Activated CD4-positive, alpha-beta memory T cell treated with anti-CD3 and anti-CD28 coated beads for 36 hours (primary cell): ENCODE data around the gene MS4A18. TPM values are rescaled to one million over a fixed set of nuclear protein-coding genes. Genes with fewer than 3 reads are reported as not detected.
"Not testable (repeated sequence)": the region's sequence is repeated elsewhere in the genome, so short reads cannot be mapped to it uniquely, and the experiment has no call there.

Experiments
- CTCF ChIA-PET: fragments of 350-600 bp; sonication (Branson Sonifier 250); formaldehyde crosslinking; loops from one replicate; lab custom pipeline; 2021; ENCODE audit warnings: antibody characterized with exemption, inconsistent platforms; lab: Charles Lee
- POLR2A ChIA-PET: fragments of 350-600 bp; sonication (Branson Sonifier 250); formaldehyde crosslinking; loops from one replicate; lab custom pipeline; 2021; ENCODE audit warnings: antibody characterized with exemption; lab: Charles Lee
- DNase-seq: peaks from one replicate; pipeline ENCODE4 v3.0.0-alpha.2; 2020
- H3K27ac Mint-ChIP-seq: one replicate; pipeline ENCODE4 v1.8.0; 2021; ENCODE audit warnings: mixed read lengths
- H3K27me3 Mint-ChIP-seq: one replicate; pipeline ENCODE4 v1.8.0; 2021; ENCODE audit warnings: mixed read lengths
- H3K36me3 Mint-ChIP-seq: one replicate; pipeline ENCODE4 v1.8.0; 2021; ENCODE audit warnings: mixed read lengths
- H3K4me1 Mint-ChIP-seq: one replicate; pipeline ENCODE4 v1.8.0; 2021; ENCODE audit warnings: low read depth, mixed read lengths
- H3K4me3 Mint-ChIP-seq: one replicate; pipeline ENCODE4 v1.8.0; 2021; ENCODE audit warnings: mild to moderate bottlenecking, mixed read lengths
- H3K9me3 Mint-ChIP-seq: one replicate; pipeline ENCODE4 v1.8.0; 2021; ENCODE audit warnings: mixed read lengths
- intact Hi-C: fragments of 100-400 bp; cut with micrococcal nuclease; formaldehyde crosslinking; loops from one replicate; pipeline ENCODE4 v1.15.1; 2023
- total RNA-seq, 2 experiments: library from RNA; stranded (reverse); gene quantifications; one replicate each; pipeline ENCODE4 v1.2.3, GENCODE V29; 2021

Gene MS4A18
- total RNA-seq, 2 experiments from 2014 or later, result not detected

DNA sequence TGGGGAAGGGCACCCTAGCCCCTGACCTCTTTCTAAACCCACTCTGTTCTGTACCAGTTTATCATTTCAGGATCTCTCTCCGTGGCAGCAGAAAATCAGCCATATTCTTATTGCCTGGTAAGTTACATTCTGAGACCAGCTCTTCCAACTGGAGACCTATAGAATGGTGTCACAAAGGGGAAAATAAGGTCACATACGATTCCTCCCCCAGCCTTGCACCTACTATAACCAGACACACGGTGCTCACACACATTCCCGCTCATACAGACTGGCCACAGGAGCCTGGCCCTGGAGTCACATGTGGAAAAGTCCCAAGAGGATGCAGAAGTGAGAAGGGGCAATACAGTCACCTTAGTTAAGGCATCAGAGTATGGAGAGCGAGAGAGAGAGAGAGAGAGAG is 17.6 kb upstream of the MS4A18 start:
- Mint-ChIP-seq H3K4me1 (no peaks in the 10 kb centered on the region), H3K27me3 (peaks cover 18% of the 10 kb centered on the region), H3K4me3 (no peak overlapping the region), H3K27ac (no peak overlapping the region), H3K9me3 (no peaks in the 10 kb centered on the region), H3K36me3 (no peaks in the 10 kb centered on the region)
- DNase-seq, result no peak
- CTCF ChIA-PET, result no interaction called here
- intact Hi-C loops, result no loop called here
- POLR2A ChIA-PET, result no interaction called here

DNA sequence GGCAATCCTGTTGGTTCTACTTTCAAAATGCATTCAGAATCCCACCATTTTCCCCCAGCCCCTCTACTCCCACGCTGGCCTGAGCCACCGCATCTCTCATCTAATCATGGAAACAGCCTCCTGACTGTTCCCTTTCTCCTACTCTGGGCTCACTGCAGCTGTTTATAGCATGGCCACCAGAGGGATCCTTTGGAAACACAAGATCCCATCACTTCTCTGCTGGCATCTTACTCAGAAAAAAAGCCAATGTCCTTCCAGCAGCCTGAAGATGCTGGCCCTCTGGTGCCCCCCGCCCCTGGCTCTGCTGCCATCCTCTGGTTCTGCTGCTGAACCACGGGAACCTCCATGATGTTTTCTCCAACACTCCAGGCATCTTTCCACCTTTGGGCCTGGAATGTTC is 14.0 kb upstream of the MS4A18 start:
- no peaks in the 10 kb centered on the region for H3K36me3 Mint-ChIP-seq
- no peak for DNase-seq
- no peaks in the 10 kb centered on the region for H3K9me3 Mint-ChIP-seq
- CTCF ChIA-PET, result no interaction called here
- H3K27ac Mint-ChIP-seq, result no peak overlapping the region
- POLR2A ChIA-PET, result no interaction called here
- peaks cover 21% of the 10 kb centered on the region for H3K27me3 Mint-ChIP-seq
- no peak overlapping the region for H3K4me3 Mint-ChIP-seq
- no peaks in the 10 kb centered on the region for H3K4me1 Mint-ChIP-seq
- intact Hi-C loops, result no loop called here

DNA sequence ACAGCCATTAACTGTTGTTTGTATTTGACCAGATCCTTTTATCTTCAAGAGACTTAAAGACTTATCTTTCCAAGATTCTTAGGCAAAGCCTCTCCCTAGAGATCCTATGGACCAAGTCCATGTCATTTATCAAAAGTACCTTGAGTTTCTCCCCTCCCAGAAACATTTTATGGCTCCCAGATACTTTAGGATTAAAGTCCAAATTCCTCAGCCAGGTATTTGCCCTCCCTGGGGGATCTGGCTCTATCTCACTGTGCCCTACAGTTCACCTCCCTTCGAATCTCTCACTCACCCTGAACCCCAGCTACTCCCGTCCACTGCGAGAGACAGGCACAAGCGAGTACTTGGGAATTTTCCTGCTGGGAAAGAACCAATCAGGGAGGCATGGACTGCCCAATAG is 13.2 kb upstream of the MS4A18 start:
- Mint-ChIP-seq H3K27me3 (peaks cover 21% of the 10 kb centered on the region), H3K4me3 (no peak overlapping the region), H3K9me3 (no peaks in the 10 kb centered on the region), H3K36me3 (no peaks in the 10 kb centered on the region), H3K4me1 (no peaks in the 10 kb centered on the region), H3K27ac (no peak overlapping the region)
- no peak for DNase-seq
- POLR2A ChIA-PET, result no interaction called here
- CTCF ChIA-PET, result no interaction called here
- intact Hi-C loops, result no loop called here

DNA sequence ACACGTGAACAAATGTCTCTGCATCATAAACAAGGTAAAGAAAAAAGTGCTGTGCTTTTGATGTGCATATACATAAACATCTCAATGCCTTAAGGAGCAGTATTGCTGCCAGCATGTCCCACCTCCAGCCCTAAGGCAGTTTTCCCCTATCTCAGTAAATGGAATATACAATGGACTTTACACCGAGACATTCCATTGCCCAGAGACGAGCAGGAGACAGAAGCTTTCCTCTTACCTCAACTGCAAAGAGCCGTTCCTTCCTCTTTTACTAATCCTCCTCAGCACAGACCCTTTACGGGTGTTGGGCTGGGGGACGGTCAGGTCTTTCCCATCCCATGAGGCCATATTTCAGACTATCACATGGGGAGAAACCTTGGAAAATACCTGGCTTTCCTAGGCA is 11.1 kb upstream of the MS4A18 start:
- H3K36me3 Mint-ChIP-seq, intact Hi-C loops, H3K4me1 Mint-ChIP-seq, H3K9me3 Mint-ChIP-seq, DNase-seq, H3K4me3 Mint-ChIP-seq, POLR2A ChIA-PET, CTCF ChIA-PET, H3K27ac Mint-ChIP-seq: not testable (repeated sequence)
- H3K27me3 Mint-ChIP-seq, result peaks cover 12% of the 10 kb centered on the region

DNA sequence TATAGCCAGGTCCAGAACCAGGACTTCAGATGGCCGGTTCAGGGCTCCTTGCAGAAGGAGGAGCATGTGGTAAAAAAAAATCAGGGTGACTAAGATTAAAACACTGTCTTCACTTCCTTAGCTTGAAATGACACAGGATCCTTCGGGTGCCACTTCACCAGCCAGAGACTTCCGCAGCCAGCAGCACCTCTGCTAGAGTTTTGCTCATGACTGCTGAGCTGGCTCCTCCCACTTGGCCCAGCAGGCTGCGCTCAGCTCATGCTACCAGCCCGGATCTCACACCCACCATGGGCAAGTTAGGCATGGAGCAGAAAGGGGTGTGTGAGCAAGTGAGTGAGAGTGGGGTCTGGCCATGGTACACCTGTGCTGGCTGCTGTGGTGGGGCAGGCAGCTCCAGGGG is 6.6 kb upstream of the MS4A18 start:
- ChIA-PET POLR2A (no interaction called here), CTCF (no interaction called here)
- no peaks in the 10 kb centered on the region for H3K36me3 Mint-ChIP-seq
- no peaks in the 10 kb centered on the region for H3K4me1 Mint-ChIP-seq
- no peak overlapping the region for H3K4me3 Mint-ChIP-seq
- no peaks in the 10 kb centered on the region for H3K9me3 Mint-ChIP-seq
- H3K27ac Mint-ChIP-seq, result no peak overlapping the region
- intact Hi-C loops, result no loop called here
- DNase-seq, result peak; percentile 32
- peaks cover 8% of the 10 kb centered on the region for H3K27me3 Mint-ChIP-seq

DNA sequence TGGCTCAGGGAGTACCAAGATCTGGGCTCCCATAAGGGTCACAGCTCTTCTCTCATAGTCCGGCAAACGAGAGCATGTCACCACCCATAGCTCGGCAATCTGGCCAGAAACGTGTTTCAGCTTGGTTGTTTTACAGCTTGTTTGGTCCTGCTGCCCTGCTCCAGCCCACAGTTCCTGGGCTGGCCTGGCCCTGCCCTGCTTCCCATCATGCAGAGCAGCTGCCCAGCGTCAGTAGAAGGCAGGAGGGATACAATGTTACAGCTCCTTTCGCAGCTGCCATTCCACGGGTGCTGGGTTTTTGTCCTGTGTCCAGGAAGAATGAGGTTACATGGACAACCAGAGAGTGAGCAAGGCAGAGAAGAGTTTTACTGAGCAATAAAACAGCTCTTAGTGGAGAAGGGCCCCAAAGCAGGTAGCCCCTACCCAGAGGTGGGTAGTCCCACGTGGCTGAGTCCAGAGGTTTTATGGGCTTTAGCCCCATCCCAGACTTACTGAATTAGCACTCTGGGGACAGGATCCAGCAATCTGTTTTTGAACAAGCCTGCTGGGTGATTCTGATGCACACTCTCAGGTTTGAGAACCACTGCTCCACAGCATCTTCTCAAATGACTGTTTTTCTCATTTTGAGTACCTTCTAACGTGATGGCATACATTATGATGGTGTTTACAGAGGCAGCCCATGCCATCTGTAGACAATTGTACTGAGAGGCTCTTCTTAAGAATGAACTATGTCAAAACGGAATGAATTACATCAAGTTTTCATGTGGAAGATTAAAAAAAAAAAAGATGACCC is 5.8 kb upstream of the MS4A18 start:
- Mint-ChIP-seq H3K9me3 (no peaks in the 10 kb centered on the region), H3K27ac (no peak overlapping the region), H3K27me3 (peaks cover 8% of the 10 kb centered on the region), H3K4me3 (no peak overlapping the region), H3K4me1 (no peaks in the 10 kb centered on the region), H3K36me3 (no peaks in the 10 kb centered on the region)
- POLR2A ChIA-PET, result no interaction called here
- no peak for DNase-seq
- CTCF ChIA-PET, result no interaction called here
- intact Hi-C loops, result no loop called here

DNA sequence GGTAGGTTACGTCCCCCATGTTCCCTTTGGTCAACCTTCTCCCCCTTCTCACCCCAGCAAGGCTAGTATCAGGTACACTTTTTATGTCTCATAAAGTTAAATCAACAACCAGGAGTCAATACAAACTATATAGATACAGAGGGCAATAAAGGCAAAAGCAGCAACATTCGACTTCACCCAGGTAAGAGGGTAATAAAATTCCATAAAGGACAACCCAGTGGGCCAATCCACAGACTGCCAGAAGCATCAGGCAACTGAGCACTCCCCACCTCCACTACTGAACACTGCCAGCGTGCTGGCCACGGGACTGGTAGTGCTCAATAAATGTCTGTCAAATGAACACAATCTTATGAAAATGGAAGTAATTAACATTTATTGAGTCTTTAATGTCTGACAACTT is 5.1 kb upstream of the MS4A18 start:
- no peaks in the 10 kb centered on the region for H3K36me3 Mint-ChIP-seq
- POLR2A ChIA-PET, result no interaction called here

DNA sequence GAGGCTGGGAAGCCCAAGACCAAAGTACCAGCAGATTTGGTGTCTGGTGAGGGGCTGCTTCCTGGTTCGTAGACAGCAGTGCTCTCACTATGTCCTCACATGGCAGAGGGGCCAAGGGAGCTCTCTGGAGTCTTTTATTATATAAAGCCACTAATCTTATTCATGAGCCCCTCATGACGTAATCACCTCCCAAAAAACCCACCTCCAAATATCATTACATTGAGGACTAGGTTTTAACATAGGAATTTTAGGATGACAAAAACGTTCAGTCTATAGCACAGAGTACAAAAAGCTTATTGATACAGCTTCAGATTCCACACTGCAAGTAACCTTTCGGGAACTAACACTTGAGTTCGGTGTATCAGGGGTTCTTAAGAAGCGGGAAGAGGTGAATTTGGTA is 4.1 kb upstream of the MS4A18 start:
- Mint-ChIP-seq H3K4me3 (no peak overlapping the region), H3K36me3 (no peaks in the 10 kb centered on the region), H3K4me1 (no peaks in the 10 kb centered on the region), H3K27ac (no peak overlapping the region), H3K27me3 (peaks cover 4% of the 10 kb centered on the region), H3K9me3 (no peaks in the 10 kb centered on the region)
- ChIA-PET CTCF (no interaction called here), POLR2A (no interaction called here)
- intact Hi-C loops, result no loop called here
- no peak for DNase-seq

More for the DNA sequence above, 5.1 kb upstream of the MS4A18 start:
- no peak overlapping the region for H3K4me3 Mint-ChIP-seq
- no peak for DNase-seq
- peaks cover 8% of the 10 kb centered on the region for H3K27me3 Mint-ChIP-seq
- no peak overlapping the region for H3K27ac Mint-ChIP-seq
- H3K9me3 Mint-ChIP-seq, result no peaks in the 10 kb centered on the region
- CTCF ChIA-PET, result no interaction called here
- intact Hi-C loops, result no loop called here
- H3K4me1 Mint-ChIP-seq, result no peaks in the 10 kb centered on the region

DNA sequence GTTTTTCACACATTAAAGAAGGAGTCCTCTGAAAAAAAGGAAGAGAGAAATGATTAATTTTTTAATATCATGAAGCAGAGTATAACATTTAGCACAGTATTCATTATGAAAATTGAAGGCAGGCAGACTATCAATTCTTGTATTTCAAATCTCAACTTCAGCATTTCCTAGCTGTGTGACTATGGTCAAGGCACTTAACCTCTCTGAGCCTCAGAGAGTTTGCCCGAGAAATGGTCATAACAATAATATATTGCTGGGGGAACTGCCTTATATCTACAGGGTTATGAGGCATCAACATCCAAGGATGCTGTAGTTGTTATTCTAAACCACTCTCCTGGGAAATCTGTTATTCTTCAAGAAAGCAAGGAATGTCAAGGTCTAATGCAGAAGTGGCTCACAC is 1.1 kb downstream of the MS4A18 start:
- Mint-ChIP-seq H3K36me3 (no peaks in the 10 kb centered on the region), H3K4me1 (no peaks in the 10 kb centered on the region), H3K27ac (no peak overlapping the region), H3K27me3 (peaks cover 14% of the 10 kb centered on the region), H3K4me3 (no peak overlapping the region), H3K9me3 (no peaks in the 10 kb centered on the region)
- POLR2A ChIA-PET, result no interaction called here
- CTCF ChIA-PET, result no interaction called here
- DNase-seq, result no peak
- intact Hi-C loops, result no loop called here

DNA sequence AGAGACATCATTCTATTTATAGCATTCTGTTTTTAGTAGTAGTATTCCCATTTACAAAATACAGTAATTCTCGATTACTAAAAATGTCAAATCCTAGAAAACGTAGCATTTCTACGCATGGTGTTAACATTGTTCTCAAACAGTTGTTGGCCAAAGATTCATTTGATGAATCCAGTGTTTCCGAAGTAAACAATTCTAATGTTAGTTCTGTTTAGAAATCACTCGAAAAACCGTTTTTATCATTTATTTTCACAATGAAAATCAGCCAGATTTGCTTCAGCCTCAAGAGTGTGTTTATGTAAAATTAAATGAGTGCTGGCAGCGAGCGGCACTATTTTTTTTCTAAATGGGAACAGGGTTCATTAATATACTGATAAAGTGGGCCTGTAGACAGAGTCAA is 7.1 kb downstream of the MS4A18 start:
- no peak overlapping the region for H3K27ac Mint-ChIP-seq
- ChIA-PET POLR2A (no interaction called here), CTCF (no interaction called here)
- H3K4me1 Mint-ChIP-seq, result no peaks in the 10 kb centered on the region
- H3K36me3 Mint-ChIP-seq, result no peaks in the 10 kb centered on the region
- DNase-seq, result no peak
- intact Hi-C loops, result no loop called here
- no peak overlapping the region for H3K4me3 Mint-ChIP-seq
- H3K27me3 Mint-ChIP-seq, result peaks cover 12% of the 10 kb centered on the region
- H3K9me3 Mint-ChIP-seq, result no peaks in the 10 kb centered on the region

DNA sequence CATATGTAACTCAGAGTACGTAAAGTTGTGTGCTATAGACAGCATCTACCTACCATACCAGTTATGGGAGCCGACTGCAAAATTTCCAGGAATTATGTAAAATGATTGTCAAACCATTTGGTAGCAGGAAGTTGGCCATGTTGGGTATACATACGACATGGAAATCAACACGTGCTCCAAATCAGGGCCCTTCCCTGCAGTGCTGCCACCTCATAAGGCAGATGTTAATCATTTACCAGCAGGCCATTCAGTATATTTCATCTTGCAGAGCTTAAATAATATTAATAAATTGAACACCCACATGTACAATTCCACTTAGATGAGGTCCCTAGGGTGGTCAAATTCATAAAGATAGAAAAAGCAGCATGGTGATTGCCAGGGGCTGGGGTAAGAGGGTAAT is 9.8 kb downstream of the MS4A18 start:
- H3K27me3 Mint-ChIP-seq, result peaks cover 9% of the 10 kb centered on the region
- no peaks in the 10 kb centered on the region for H3K4me1 Mint-ChIP-seq
- DNase-seq, result no peak
- ChIA-PET POLR2A (no interaction called here), CTCF (no interaction called here)
- no peaks in the 10 kb centered on the region for H3K9me3 Mint-ChIP-seq
- H3K27ac Mint-ChIP-seq, result no peak overlapping the region
- H3K36me3 Mint-ChIP-seq, result no peaks in the 10 kb centered on the region
- no peak overlapping the region for H3K4me3 Mint-ChIP-seq
- intact Hi-C loops, result no loop called here

DNA sequence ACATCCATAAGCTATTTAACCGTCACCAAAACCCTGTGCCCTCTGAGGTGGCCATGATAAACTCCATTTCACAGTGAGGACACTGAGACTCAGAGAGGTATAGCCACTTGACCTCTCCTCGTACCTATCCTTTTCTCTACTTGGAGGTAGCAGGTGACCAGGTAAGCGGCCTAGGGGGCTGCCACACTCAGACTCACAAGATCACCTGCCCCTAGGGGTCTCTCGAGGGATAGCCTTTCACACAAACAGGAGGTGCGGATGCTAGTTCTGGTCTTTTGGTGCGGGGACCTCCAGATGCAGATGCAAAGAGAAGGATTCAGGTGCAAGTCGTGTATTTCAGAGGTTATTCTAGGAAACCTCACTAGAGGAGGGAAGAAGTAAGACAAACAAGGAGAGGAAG is 14.6 kb downstream of the MS4A18 start:
- Mint-ChIP-seq H3K4me3 (no peak overlapping the region), H3K4me1 (no peaks in the 10 kb centered on the region), H3K27ac (no peak overlapping the region), H3K9me3 (no peaks in the 10 kb centered on the region), H3K27me3 (peaks cover 4% of the 10 kb centered on the region), H3K36me3 (no peaks in the 10 kb centered on the region)
- POLR2A ChIA-PET, result no interaction called here
- DNase-seq, result no peak
- intact Hi-C loops, result no loop called here
- CTCF ChIA-PET, result interaction anchor here (1.3 kb wide), 1 partner anchor 14 kb away, joined by 4 read pairs; no protein-coding TSS in a partner anchor

DNA sequence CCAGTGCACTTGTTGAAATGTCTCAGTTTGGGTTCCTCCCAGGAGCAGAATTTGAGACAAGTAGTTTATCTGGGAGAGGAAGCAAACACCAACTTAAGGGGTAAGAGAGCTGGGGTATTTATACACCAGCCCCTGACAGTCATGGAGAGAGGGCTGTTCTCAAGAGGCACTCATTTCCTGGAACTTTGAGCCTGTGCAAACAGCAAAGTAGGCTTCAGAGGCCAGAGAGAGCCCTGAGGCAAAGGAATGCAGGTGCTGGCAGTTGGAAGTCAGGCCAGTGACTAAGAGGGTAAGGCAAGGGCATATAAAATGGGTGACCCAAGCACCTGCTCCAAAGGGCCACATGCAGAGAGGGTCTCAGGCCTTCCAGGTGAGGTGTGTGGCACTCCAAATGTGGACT is 16.1 kb downstream of the MS4A18 start:
- H3K9me3 Mint-ChIP-seq, result no peaks in the 10 kb centered on the region
- H3K4me1 Mint-ChIP-seq, result no peaks in the 10 kb centered on the region
- H3K27ac Mint-ChIP-seq, result no peak overlapping the region
- no peak overlapping the region for H3K4me3 Mint-ChIP-seq
- H3K36me3 Mint-ChIP-seq, result no peaks in the 10 kb centered on the region
- DNase-seq, result no peak
- ChIA-PET CTCF (interaction anchor here (1.0 kb wide), 1 partner anchor 34 kb away, joined by 3 read pairs; no protein-coding TSS in a partner anchor), POLR2A (no interaction called here)
- intact Hi-C loops, result no loop called here
- H3K27me3 Mint-ChIP-seq, result peaks cover 7% of the 10 kb centered on the region
